ENCODE data around the gene CFAP210.
"Not testable (repeated sequence)": the region's sequence is repeated elsewhere in the genome, so short reads cannot be mapped to it uniquely, and the experiment has no call there.

CFAP210 gene

GRCh38 chr2:169690958-169691357, 3.2 kb downstream of the CFAP210 start:
- no peak for TF ChIP-seq CTCF (IDR thresholded peaks at IDR 0.05; ENCODE audit: low read depth, low read length, missing control alignments)
- no peak for DNase-seq (ENCODE audit: extremely low read depth, low read depth)
- no peak overlapping the region for H3K4me3 ChIP-seq (replicated peaks; ENCODE audit: low read depth, low read length)

- H3K4me3 ChIP-seq (replicated peaks; ENCODE audit: low read depth, low read length); DNase-seq (ENCODE audit: extremely low read depth, low read depth): not testable (repeated sequence)
Observed at GRCh38 chr2:169687943-169688342, 6.3 kb downstream of the CFAP210 start.

GRCh38 chr2:169686825-169687224, 7.4 kb downstream of the CFAP210 start:
- DNase-seq (ENCODE audit: extremely low read depth, low read depth); H3K4me3 ChIP-seq (replicated peaks; ENCODE audit: low read depth, low read length): not testable (repeated sequence)

GRCh38 chr2:169684712-169685111, 9.5 kb downstream of the CFAP210 start:
- H3K4me3 ChIP-seq (replicated peaks; ENCODE audit: low read depth, low read length); DNase-seq (ENCODE audit: extremely low read depth, low read depth): not testable (repeated sequence)

- no peak for DNase-seq (ENCODE audit: extremely low read depth, low read depth)
- no peak overlapping the region for H3K4me3 ChIP-seq (replicated peaks; ENCODE audit: low read depth, low read length)
- no peak for TF ChIP-seq CTCF (IDR thresholded peaks at IDR 0.05; ENCODE audit: low read depth, low read length, missing control alignments)
Observed at GRCh38 chr2:169684135-169684565, 10.1 kb downstream of the CFAP210 start.

- TF ChIP-seq CTCF (IDR thresholded peaks at IDR 0.05; ENCODE audit: low read depth, low read length, missing control alignments), result no peak
- no peak for DNase-seq (ENCODE audit: extremely low read depth, low read depth)
- no peak overlapping the region for H3K4me3 ChIP-seq (replicated peaks; ENCODE audit: low read depth, low read length)
Observed at GRCh38 chr2:169683425-169684134, 10.6 kb downstream of the CFAP210 start.

GRCh38 chr2:169683054-169683424, 11.2 kb downstream of the CFAP210 start:
- no peak overlapping the region for H3K4me3 ChIP-seq (replicated peaks; ENCODE audit: low read depth, low read length)
- TF ChIP-seq CTCF (IDR thresholded peaks at IDR 0.05; ENCODE audit: low read depth, low read length, missing control alignments), result no peak
- DNase-seq (ENCODE audit: extremely low read depth, low read depth), result no peak

- no peak for TF ChIP-seq CTCF (IDR thresholded peaks at IDR 0.05; ENCODE audit: low read depth, low read length, missing control alignments)
- no peak overlapping the region for H3K4me3 ChIP-seq (replicated peaks; ENCODE audit: low read depth, low read length)
- no peak for DNase-seq (ENCODE audit: extremely low read depth, low read depth)
Observed at GRCh38 chr2:169676850-169677249, 17.4 kb downstream of the CFAP210 start.

All from HFF-Myc (cell line).